GM21723 (cell line): Measurements from ENCODE around the gene TEX28.
"Not testable (repeated sequence)": the region's sequence is repeated elsewhere in the genome, so short reads cannot be mapped to it uniquely, and the experiment has no call there.

Experiments used
- ATAC-seq: cut with Tn5 transposase; IDR thresholded peaks from one replicate; pipeline ENCODE4 v1.9.1; 2021; ENCODE audit warnings: mild to moderate bottlenecking, moderate library complexity; ENCODE audit not compliant: unreplicated experiment

Gene TEX28

GRCh38 chrX:154310616-154311536 lies 16.0 kb upstream of the TEX28 start:
- ATAC-seq, result no peak

GRCh38 chrX:154309041-154309775 lies 14.3 kb upstream of the TEX28 start:
- ATAC-seq, result no peak

GRCh38 chrX:154308108-154308946 lies 13.4 kb upstream of the TEX28 start:
- peak; percentile 62 for ATAC-seq

GRCh38 chrX:154307202-154307601 lies 12.3 kb upstream of the TEX28 start:
- ATAC-seq, result no peak

- ATAC-seq, result no peak
These were observed 10.7 kb upstream of the TEX28 start for GRCh38 chrX:154305541-154306205.

GRCh38 chrX:154304846-154305245 lies 9.9 kb upstream of the TEX28 start:
- no peak for ATAC-seq

GRCh38 chrX:154303476-154303875 lies 8.6 kb upstream of the TEX28 start:
- ATAC-seq, result no peak

GRCh38 chrX:154302998-154303397 lies 8.1 kb upstream of the TEX28 start:
- not testable (repeated sequence) for ATAC-seq

- ATAC-seq, result no peak
These were observed 5.9 kb upstream of the TEX28 start for GRCh38 chrX:154300816-154301215.

GRCh38 chrX:154298312-154298711 lies 3.4 kb upstream of the TEX28 start:
- no peak for ATAC-seq

- no peak for ATAC-seq
These were observed 1.8 kb upstream of the TEX28 start for GRCh38 chrX:154296731-154297130.

GRCh38 chrX:154295664-154296310 lies 863 bp upstream of the TEX28 start, which contains the start of gene TKTL1:
TKTL1 (plus strand) TSS chrX:154295795; CDS start chrX:154295860, 65 bp downstream.
- no peak for ATAC-seq

- ATAC-seq, result not testable (repeated sequence)
These were observed 8.5 kb downstream of the TEX28 start for GRCh38 chrX:154286406-154286805.

- peak; percentile 78 for ATAC-seq
These were observed 10.2 kb downstream of the TEX28 start for GRCh38 chrX:154284489-154285338.

GRCh38 chrX:154269245-154269644 lies 25.7 kb downstream of the TEX28 start:
- ATAC-seq, result not testable (repeated sequence)

GRCh38 chrX:154263072-154263471 lies 31.9 kb downstream of the TEX28 start:
- ATAC-seq, result not testable (repeated sequence)

GRCh38 chrX:154258711-154259110 lies 36.2 kb downstream of the TEX28 start:
- not testable (repeated sequence) for ATAC-seq

GRCh38 chrX:154257282-154257681 lies 37.6 kb downstream of the TEX28 start, which contains the start of gene OPN1MW3:
OPN1MW3 (plus strand) TSS chrX:154257582; CDS start chrX:154257620, 38 bp downstream.
- ATAC-seq, result not testable (repeated sequence)

- ATAC-seq, result not testable (repeated sequence)
These were observed 46.8 kb downstream of the TEX28 start for GRCh38 chrX:154248076-154248475.
